ENCODE data around the gene TPT1. TPM values are rescaled to one million over a fixed set of nuclear protein-coding genes. Genes with fewer than 3 reads are reported as not detected.
"Not testable (repeated sequence)": the region's sequence is repeated elsewhere in the genome, so short reads cannot be mapped to it uniquely, and the experiment has no call there.

TPT1 gene
- polyA plus RNA-seq, 3 donors from 2014 or later, result 1,111 to 3,245 (median 1,774) TPM

- not testable (repeated sequence) for H3K4me3 Mint-ChIP-seq; H3K27me3 Mint-ChIP-seq (ENCODE audit: low read depth in 3 of 3); H3K9me3 Mint-ChIP-seq; H3K4me1 Mint-ChIP-seq; H3K36me3 Mint-ChIP-seq; DNase-seq; H3K27ac Mint-ChIP-seq
Observed at GRCh38 chr13:45376651-45377050, 35.7 kb upstream of the TPT1 start.

DNA sequence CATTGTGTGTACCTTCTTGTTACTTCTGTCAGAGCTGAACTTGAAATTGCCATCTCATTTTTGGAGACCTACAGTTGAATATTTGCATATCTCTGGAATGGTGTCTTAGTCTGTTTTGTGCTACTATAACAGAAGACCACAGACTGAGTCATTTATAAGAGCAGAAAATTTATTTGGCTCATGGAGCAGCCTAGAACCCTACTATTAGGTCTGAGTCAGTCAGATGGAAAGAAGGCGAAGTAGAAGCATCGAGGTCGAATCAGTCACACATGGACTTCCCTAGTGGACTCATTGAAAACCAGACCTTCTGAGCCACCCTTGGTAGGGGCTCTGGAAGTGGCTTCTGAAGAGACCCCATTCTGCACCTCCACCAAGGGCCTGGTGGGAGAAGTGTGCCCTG is 33.9 kb upstream of the TPT1 start:
- peaks cover 0 to 3% (median 2%) of the 10 kb centered on the region in 3 donors for H3K27me3 Mint-ChIP-seq (ENCODE audit: low read depth in 3 of 3)
- no peak for DNase-seq
- H3K27ac Mint-ChIP-seq, result no peak overlapping the region
- peaks cover 6 to 8% of the 10 kb centered on the region in 2 donors for H3K4me1 Mint-ChIP-seq
- H3K9me3 Mint-ChIP-seq, result no peaks in the 10 kb centered on the region
- no peaks in the 10 kb centered on the region for H3K36me3 Mint-ChIP-seq
- H3K4me3 Mint-ChIP-seq, result no peak overlapping the region

- no peaks in the 10 kb centered on the region for H3K9me3 Mint-ChIP-seq
- peaks cover 0 to 4% (median 0%) of the 10 kb centered on the region in 3 donors for H3K36me3 Mint-ChIP-seq
- no peak overlapping the region for H3K27ac Mint-ChIP-seq
Observed at GRCh38 chr13:45373162-45373547, 32.2 kb upstream of the TPT1 start.

GRCh38 chr13:45372189-45373161 is 31.5 kb upstream of the TPT1 start:
- Mint-ChIP-seq H3K9me3 (no peaks in the 10 kb centered on the region), H3K4me3 (no peak overlapping the region), H3K4me1 (peaks cover 24 to 27% of the 10 kb centered on the region in 2 donors), H3K36me3 (peaks cover 0 to 4% (median 0%) of the 10 kb centered on the region in 3 donors), H3K27me3 (ENCODE audit: low read depth in 3 of 3) (peaks cover 1 to 5% (median 2%) of the 10 kb centered on the region in 3 donors), H3K27ac (no peak overlapping the region)
- no peak for DNase-seq

More at GRCh38 chr13:45373162-45373547, 32.2 kb upstream of the TPT1 start:
- H3K4me3 Mint-ChIP-seq, result no peak overlapping the region
- peaks cover 17 to 20% of the 10 kb centered on the region in 2 donors for H3K4me1 Mint-ChIP-seq
- H3K27me3 Mint-ChIP-seq (ENCODE audit: low read depth in 3 of 3), result peaks cover 1 to 5% (median 2%) of the 10 kb centered on the region in 3 donors
- DNase-seq, result no peak

- peaks cover 33 to 36% of the 10 kb centered on the region in 2 donors for H3K4me1 Mint-ChIP-seq
- no peak overlapping the region for H3K4me3 Mint-ChIP-seq
- H3K27ac Mint-ChIP-seq, result no peak overlapping the region
- H3K9me3 Mint-ChIP-seq, result no peaks in the 10 kb centered on the region
- H3K27me3 Mint-ChIP-seq (ENCODE audit: low read depth in 3 of 3), result peaks cover 2 to 5% (median 4%) of the 10 kb centered on the region in 3 donors
- peaks cover 0 to 7% (median 0%) of the 10 kb centered on the region in 3 donors for H3K36me3 Mint-ChIP-seq
- peak; percentile 43 to 58 (median 54) for DNase-seq
Observed at GRCh38 chr13:45370922-45371406, 30.0 kb upstream of the TPT1 start.

- H3K9me3 Mint-ChIP-seq, result no peaks in the 10 kb centered on the region
- no peak for DNase-seq
- H3K27me3 Mint-ChIP-seq (ENCODE audit: low read depth in 3 of 3), result peaks cover 2 to 4% (median 4%) of the 10 kb centered on the region in 3 donors
- H3K4me1 Mint-ChIP-seq, result peaks cover 34 to 37% of the 10 kb centered on the region in 2 donors
- peak overlapping the region in 4 of 6 donors; percentile 7 to 81 (median 54) for H3K27ac Mint-ChIP-seq
- peaks cover 0 to 8% (median 4%) of the 10 kb centered on the region in 3 donors for H3K36me3 Mint-ChIP-seq
- H3K4me3 Mint-ChIP-seq, result peak overlapping the region in 2 of 5 donors; percentile 15 to 39
Observed at GRCh38 chr13:45369116-45369515, 28.1 kb upstream of the TPT1 start.

- Mint-ChIP-seq H3K9me3 (no peaks in the 10 kb centered on the region), H3K4me1 (peaks cover 37 to 42% of the 10 kb centered on the region in 2 donors), H3K4me3 (peak overlapping the region in 4 of 5 donors; percentile 36 to 61 (median 40)), H3K36me3 (peaks cover 4 to 14% (median 9%) of the 10 kb centered on the region in 3 donors), H3K27me3 (ENCODE audit: low read depth in 3 of 3) (peaks cover 2 to 4% (median 4%) of the 10 kb centered on the region in 3 donors), H3K27ac (peak overlapping the region; percentile 72 to 87 (median 81))
- DNase-seq, result no peak
Observed at GRCh38 chr13:45368571-45368970, 27.6 kb upstream of the TPT1 start.

DNA sequence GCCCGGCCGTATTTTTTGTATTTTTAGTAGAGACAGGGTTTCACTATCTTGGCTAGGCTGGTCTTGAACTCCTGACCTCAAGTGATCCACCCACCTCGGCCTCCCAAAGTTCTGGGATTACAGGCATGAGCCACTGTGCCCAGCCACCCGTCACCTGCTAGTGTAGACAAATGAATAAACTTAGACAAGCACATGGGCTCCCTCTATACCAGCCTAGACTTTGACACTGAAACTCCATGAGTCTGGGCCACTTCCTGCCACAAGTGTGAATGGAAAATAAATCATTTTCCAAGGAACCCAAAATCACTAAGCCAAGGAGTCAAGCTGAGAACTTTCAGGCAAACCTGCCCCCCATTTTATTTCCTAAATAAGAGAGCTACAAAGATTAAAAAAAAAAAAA is 27.0 kb upstream of the TPT1 start:
- DNase-seq, result no peak
- Mint-ChIP-seq H3K4me1 (peaks cover 41 to 46% of the 10 kb centered on the region in 2 donors), H3K36me3 (peaks cover 5 to 16% (median 11%) of the 10 kb centered on the region in 3 donors), H3K4me3 (peak overlapping the region in 4 of 5 donors; percentile 6 to 74 (median 50)), H3K9me3 (no peaks in the 10 kb centered on the region), H3K27me3 (ENCODE audit: low read depth in 3 of 3) (peaks cover 2 to 4% (median 4%) of the 10 kb centered on the region in 3 donors), H3K27ac (peak overlapping the region; percentile 80 to 93 (median 82))

GRCh38 chr13:45367358-45367757 is 26.4 kb upstream of the TPT1 start:
- H3K9me3 Mint-ChIP-seq, result no peaks in the 10 kb centered on the region
- peak overlapping the region; percentile 6 to 81 (median 60) for H3K4me3 Mint-ChIP-seq

GRCh38 chr13:45365558-45365885 is 24.5 kb upstream of the TPT1 start:
- Mint-ChIP-seq H3K27me3 (ENCODE audit: low read depth in 3 of 3) (peaks cover 0 to 4% (median 2%) of the 10 kb centered on the region in 3 donors), H3K36me3 (peaks cover 5 to 26% (median 18%) of the 10 kb centered on the region in 3 donors), H3K4me1 (peaks cover 42 to 48% of the 10 kb centered on the region in 2 donors), H3K27ac (peak overlapping the region in 3 of 6 donors; percentile 23 to 71 (median 67)), H3K4me3 (no peak overlapping the region), H3K9me3 (no peaks in the 10 kb centered on the region)
- DNase-seq, result no peak

More at GRCh38 chr13:45367358-45367757, 26.4 kb upstream of the TPT1 start:
- H3K27me3 Mint-ChIP-seq (ENCODE audit: low read depth in 3 of 3), result peaks cover 2 to 4% (median 2%) of the 10 kb centered on the region in 3 donors
- H3K27ac Mint-ChIP-seq, result peak overlapping the region; percentile 80 to 93 (median 82)
- peaks cover 5 to 19% (median 11%) of the 10 kb centered on the region in 3 donors for H3K36me3 Mint-ChIP-seq
- peaks cover 46 to 47% of the 10 kb centered on the region in 2 donors for H3K4me1 Mint-ChIP-seq
- peak; percentile 63 to 73 (median 67) for DNase-seq

DNA sequence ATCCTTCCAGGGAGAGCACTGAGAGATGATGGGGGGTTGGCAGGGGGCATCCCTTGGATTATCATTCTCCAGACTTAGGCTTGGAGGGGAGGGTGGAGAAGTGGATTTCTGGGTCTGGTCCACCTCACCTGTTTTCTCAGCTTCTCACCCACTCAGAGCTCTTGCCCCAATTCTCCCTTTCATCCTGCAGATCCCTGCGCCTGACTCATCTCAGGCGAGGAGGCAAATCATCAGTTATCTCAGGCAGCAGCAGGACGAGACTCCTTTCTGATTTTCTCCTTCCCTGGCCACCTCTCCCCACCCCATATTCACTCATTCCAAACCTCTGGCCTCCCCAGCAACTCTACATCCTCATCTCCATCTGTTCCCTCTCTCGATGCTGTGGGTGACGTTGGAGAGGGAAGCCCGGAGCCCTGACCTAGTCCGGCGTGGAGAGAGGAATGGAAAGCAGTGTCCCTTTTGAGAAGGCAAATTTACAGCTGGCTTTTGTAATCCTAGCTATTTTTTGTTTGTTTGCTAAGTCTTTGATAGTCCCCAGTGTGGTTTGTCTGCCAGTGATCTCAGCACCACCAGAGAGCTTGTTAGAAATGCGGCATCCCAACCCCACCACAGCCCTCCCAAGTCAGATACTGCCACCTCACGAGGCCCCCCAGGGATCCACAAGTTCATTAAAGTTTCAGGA is 24.0 kb upstream of the TPT1 start:
- Mint-ChIP-seq H3K27ac (peak overlapping the region in 5 of 6 donors; percentile 19 to 71 (median 23)), H3K4me1 (peaks cover 42 to 48% of the 10 kb centered on the region in 2 donors), H3K4me3 (no peak overlapping the region), H3K9me3 (no peaks in the 10 kb centered on the region), H3K36me3 (peaks cover 5 to 30% (median 18%) of the 10 kb centered on the region in 3 donors), H3K27me3 (ENCODE audit: low read depth in 3 of 3) (peaks cover 0 to 4% (median 2%) of the 10 kb centered on the region in 3 donors)
- no peak for DNase-seq

DNA sequence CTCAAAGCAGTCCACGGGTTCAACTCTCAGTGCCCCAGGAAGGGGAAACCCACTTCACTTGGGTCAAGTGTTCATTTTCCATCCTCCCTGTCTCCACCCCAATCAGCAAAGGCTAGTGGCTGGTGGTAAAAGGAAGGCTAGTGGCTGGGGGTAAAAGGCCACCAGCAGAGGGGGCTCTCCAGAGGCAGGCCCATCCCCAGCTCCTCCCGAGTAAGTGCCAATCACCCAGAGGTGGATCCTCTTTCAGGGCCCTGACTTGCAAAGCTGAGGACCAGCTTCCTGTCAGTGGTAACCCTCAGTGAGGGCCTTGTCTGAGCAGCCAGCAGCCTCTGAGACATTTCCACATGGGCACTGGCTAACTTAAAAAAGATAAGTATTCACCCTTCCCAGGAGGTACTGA is 22.0 kb upstream of the TPT1 start:
- peak overlapping the region in 4 of 6 donors; percentile 15 to 53 (median 48) for H3K27ac Mint-ChIP-seq
- no peaks in the 10 kb centered on the region for H3K9me3 Mint-ChIP-seq
- DNase-seq, result no peak
- H3K4me3 Mint-ChIP-seq, result no peak overlapping the region
- peaks cover 0 to 3% (median 0%) of the 10 kb centered on the region in 3 donors for H3K27me3 Mint-ChIP-seq (ENCODE audit: low read depth in 3 of 3)
- peaks cover 5 to 27% (median 24%) of the 10 kb centered on the region in 3 donors for H3K36me3 Mint-ChIP-seq
- H3K4me1 Mint-ChIP-seq, result peaks cover 33 to 39% of the 10 kb centered on the region in 2 donors

GRCh38 chr13:45361596-45362206 is 20.7 kb upstream of the TPT1 start:
- Mint-ChIP-seq H3K27ac (peak overlapping the region in 4 of 6 donors; percentile 32 to 72 (median 49)), H3K36me3 (peaks cover 5 to 24% (median 23%) of the 10 kb centered on the region in 3 donors), H3K9me3 (no peaks in the 10 kb centered on the region), H3K27me3 (ENCODE audit: low read depth in 3 of 3) (no peaks in the 10 kb centered on the region), H3K4me1 (peaks cover 25 to 36% of the 10 kb centered on the region in 2 donors), H3K4me3 (no peak overlapping the region)
- DNase-seq, result no peak
